GM12878 (cell line): Measurements from ENCODE around the gene REM2.
A peak's percentile ranks its signal among the peaks of the same experiment; 100 is the strongest.

ENCODE experiments used
- CBFB ChIP-seq: IDR thresholded peaks from 2 replicates; pipeline ENCODE4 v1.6.1; 2016; ENCODE audit warnings: antibody characterized with exemption, low read depth
- CTCF ChIP-seq, 3 experiments: IDR thresholded peaks in 2 of 3; conservative IDR thresholded peaks in 1 of 3; 2 replicates each; pipeline ENCODE4 v1.5.1; 2011; ENCODE audit warnings: low read depth in 3 of 3, low read length in 3 of 3, mild to moderate bottlenecking in 3 of 3, control low read depth in 2 of 3, moderate library complexity in 2 of 3, inconsistent platforms in 1 of 3, mixed read lengths in 1 of 3; ENCODE audit not compliant: control insufficient read depth in 2 of 3, insufficient read depth in 1 of 3; ENCODE audit errors: extremely low read depth in 1 of 3
- ELK1 ChIP-seq: IDR thresholded peaks from 2 replicates; pipeline ENCODE4 v1.6.1; 2012; ENCODE audit warnings: low read depth, low read length, improper control_type of control experiment
- GABPA ChIP-seq: IDR thresholded peaks from 2 replicates; pipeline ENCODE4 v1.6.1; 2014; ENCODE audit warnings: antibody characterized with exemption, low read depth, mild to moderate bottlenecking, inconsistent platforms
- JUND ChIP-seq: IDR thresholded peaks from 2 replicates; pipeline ENCODE4 v1.6.1; 2012; ENCODE audit warnings: low read depth, mild to moderate bottlenecking, low read length, improper control_type of control experiment, moderate library complexity
- MAX ChIP-seq: IDR thresholded peaks from 2 replicates; pipeline ENCODE4 v1.6.1; 2012; ENCODE audit warnings: low read depth, low read length, improper control_type of control experiment
- POLR2A ChIP-seq: IDR thresholded peaks from 2 replicates; pipeline ENCODE4 v1.6.1; 2011; ENCODE audit warnings: low read depth, mild to moderate bottlenecking, low read length
- SUZ12 ChIP-seq: fragments of 200-600 bp; sonication (generic); IDR thresholded peaks from one replicate; pipeline ENCODE4 v1.6.1; 2018; ENCODE audit warnings: antibody characterized with exemption, mild to moderate bottlenecking; ENCODE audit not compliant: unreplicated experiment
- TCF12 ChIP-seq: IDR thresholded peaks from 2 replicates; pipeline ENCODE4 v1.6.1; 2011; ENCODE audit warnings: low read depth, mild to moderate bottlenecking, low read length

GRCh38 chr14:22852940-22853767 is 29.9 kb upstream of the REM2 start:
- TF ChIP-seq MAX, result peak; percentile 74
- TF ChIP-seq GABPA, result no peak
- peak; percentile 85 to 98 (median 93) for TF ChIP-seq CTCF (IDR thresholded peaks at IDR 0.05 in 2 of 3, conservative IDR thresholded peaks at IDR 0.05 in 1 of 3; ENCODE audit: control insufficient read depth in 2 of 3, extremely low read depth in 1 of 3, insufficient read depth in 1 of 3, low read depth in 3 of 3, low read length in 3 of 3)
- TF ChIP-seq SUZ12, result no peak
- no peak for TF ChIP-seq CBFB
- TF ChIP-seq ELK1, result no peak; the same call in 1 of the 2 replicates
- TF ChIP-seq POLR2A, result no peak
- TF ChIP-seq TCF12, result 0 out of 2 replicates have a peak, but pooled peaks have one; percentile 54
- TF ChIP-seq JUND, result no peak
